Activated T-cell treated with anti-CD3 and anti-CD28 coated beads, Interleukin-2, amount 50 U/mL, for 1 hour (primary cell): Measurements from ENCODE around the gene MTSS2.
"Not testable (repeated sequence)": the region's sequence is repeated elsewhere in the genome, so short reads cannot be mapped to it uniquely, and the experiment has no call there.

Experiments
- DNase-seq: peaks from one replicate; pipeline ENCODE4 v3.0.0-alpha.2; 2020

MTSS2 gene

GRCh38 chr16:70684146-70685060, 1.4 kb downstream of the MTSS2 start:
- DNase-seq = no peak

GRCh38 chr16:70683146-70683944, 2.5 kb downstream of the MTSS2 start:
- no peak for DNase-seq

GRCh38 chr16:70682239-70683145, 3.4 kb downstream of the MTSS2 start:
- no peak for DNase-seq

GRCh38 chr16:70681382-70682238, 4.2 kb downstream of the MTSS2 start:
- DNase-seq = no peak

- no peak for DNase-seq
Measured at GRCh38 chr16:70680495-70681381, 5.1 kb downstream of the MTSS2 start.

GRCh38 chr16:70679671-70680494, 6.0 kb downstream of the MTSS2 start:
- no peak for DNase-seq

- no peak for DNase-seq
Measured at GRCh38 chr16:70678898-70679670, 6.8 kb downstream of the MTSS2 start.

GRCh38 chr16:70678121-70678897, 7.5 kb downstream of the MTSS2 start:
- DNase-seq = no peak

- DNase-seq = no peak
Measured at GRCh38 chr16:70677499-70678120, 8.2 kb downstream of the MTSS2 start.

- DNase-seq = no peak
Measured at GRCh38 chr16:70676675-70677498, 9.0 kb downstream of the MTSS2 start.

GRCh38 chr16:70675851-70676513, 9.9 kb downstream of the MTSS2 start:
- no peak for DNase-seq

GRCh38 chr16:70674221-70675014, 11.4 kb downstream of the MTSS2 start:
- no peak for DNase-seq

GRCh38 chr16:70670938-70671337, 14.9 kb downstream of the MTSS2 start:
- DNase-seq = not testable (repeated sequence)

- DNase-seq = no peak
Measured at GRCh38 chr16:70670175-70670574, 15.7 kb downstream of the MTSS2 start.
